Panc1 (cell line): ENCODE data around the gene PAPSS1. TPM values are rescaled to one million over a fixed set of nuclear protein-coding genes. Genes with fewer than 3 reads are reported as not detected.

ENCODE experiments used
- ATAC-seq: fragments of 200-7000 bp; cut with Tn5 transposase; 2 replicates; pipeline ENCODE4 v1.9.1; 2020; ENCODE audit warnings: mild to moderate bottlenecking, moderate library complexity
- BruUV-seq: library from RNA; stranded (reverse); fragments of 400-500 nt; replicated peaks from 2 replicates; lab custom pipeline; 2021; lab: Mats Ljungman, UMichigan
- CTCF ChIA-PET: fragments of 300-600 bp; sonication (Branson Sonifier 250); formaldehyde crosslinking; loops from one replicate; lab custom pipeline; 2022; ENCODE audit warnings: antibody characterized with exemption; lab: Charles Lee
- POLR2A ChIA-PET: fragments of 300-600 bp; sonication (Branson Sonifier 250); formaldehyde crosslinking; loops from one replicate; lab custom pipeline; 2022; ENCODE audit warnings: antibody characterized with exemption; lab: Charles Lee
- DNase-seq: peaks from one replicate; pipeline ENCODE4 v3.0.0-alpha.2; 2010; ENCODE audit warnings: low read depth, low spot score
- H3K27ac ChIP-seq: 2 replicates; pipeline ENCODE4 v1.5.1; 2011; ENCODE audit warnings: mild to moderate bottlenecking, low read length, inconsistent platforms
- H3K27me3 ChIP-seq: fragments of 200-500 bp; sonication (Bioruptor generic); 2 replicates; pipeline ENCODE4 v1.6.0; 2014; ENCODE audit warnings: low read length, inconsistent platforms; ENCODE audit not compliant: control insufficient read depth, insufficient read depth
- H3K36me3 ChIP-seq: fragments of 200-500 bp; sonication (Bioruptor generic); 2 replicates; pipeline ENCODE4 v1.5.1; 2014; ENCODE audit warnings: inconsistent platforms, mild to moderate bottlenecking, low read length, moderate library complexity; ENCODE audit not compliant: control insufficient read depth, insufficient read depth
- H3K4me1 ChIP-seq: 2 replicates; pipeline ENCODE4 v1.5.1; 2011; ENCODE audit warnings: inconsistent platforms, mild to moderate bottlenecking, low read length, moderate library complexity; ENCODE audit not compliant: control insufficient read depth, insufficient read depth
- H3K4me3 ChIP-seq, 2 experiments: 2 replicates each; pipeline ENCODE4 v1.5.1; 2011 to 2012; ENCODE audit warnings: low read depth in 2 of 2, low read length in 2 of 2, mild to moderate bottlenecking in 2 of 2, inconsistent platforms in 1 of 2, moderate library complexity in 1 of 2
- H3K9me3 ChIP-seq: fragments of 200-500 bp; sonication (Bioruptor generic); 2 replicates; pipeline ENCODE4 v1.5.1; 2014; ENCODE audit warnings: low read depth, mild to moderate bottlenecking, inconsistent platforms, low read length, moderate library complexity; ENCODE audit not compliant: control insufficient read depth, insufficient read depth
- CTCF ChIP-seq: fragments of 450-650 bp; IDR thresholded peaks from 2 replicates; pipeline ENCODE4 v1.5.1; 2017; ENCODE audit warnings: mild to moderate bottlenecking
- POLR2AphosphoS5 ChIP-seq: IDR thresholded peaks from 2 replicates; pipeline ENCODE4 v1.6.1; 2012; ENCODE audit warnings: mild to moderate bottlenecking, low read depth, low read length, moderate library complexity
- REST ChIP-seq, 2 experiments: IDR thresholded peaks; 2 replicates each; pipeline ENCODE4 v1.6.1; 2011 to 2012; ENCODE audit warnings: low read depth in 2 of 2, control low read depth in 1 of 2, low read length in 1 of 2, mild to moderate bottlenecking in 1 of 2, moderate library complexity in 1 of 2; ENCODE audit not compliant: insufficient read depth in 1 of 2
- SIN3A ChIP-seq: IDR thresholded peaks from 2 replicates; pipeline ENCODE4 v1.6.1; 2012; ENCODE audit warnings: low read depth, mild to moderate bottlenecking, low read length, moderate library complexity, borderline replicate concordance; ENCODE audit not compliant: insufficient read depth
- TCF7L2 ChIP-seq: IDR thresholded peaks from 2 replicates; pipeline ENCODE4 v1.6.1; 2011; ENCODE audit warnings: mild to moderate bottlenecking, low read depth, low read length, inconsistent platforms
- in situ Hi-C: cut with HindIII; loops from 2 replicates; pipeline ENCODE4 v1.10.0; 2016; ENCODE audit warnings: low sequenced_read_pairs, low pct_unique_long_range_greater_than_20kb
- intact Hi-C: fragments of 100-400 bp; cut with micrococcal nuclease; formaldehyde crosslinking; loops from one replicate; pipeline ENCODE4 v1.10.0; 2022; ENCODE audit not compliant: unreplicated experiment
- total RNA-seq: library from RNA; stranded (reverse); gene quantifications from one replicate; pipeline ENCODE4 v1.2.1, GENCODE V29; 2021; ENCODE audit not compliant: unreplicated experiment

PAPSS1 gene
- total RNA-seq, 1 experiment from 2014 or later: 28.1 TPM

- DNase-seq: no peak
- POLR2A ChIA-PET: no interaction called here
Measured at GRCh38 chr4:107737450-107737849, 17.4 kb upstream of the PAPSS1 start.

GRCh38 chr4:107736924-107737448 is 17.0 kb upstream of the PAPSS1 start:
- DNase-seq (no peak), ATAC-seq (peak; percentile 68; the same call in 1 of the 2 replicates)
- Histone ChIP-seq H3K9me3 (no peaks in the 10 kb centered on the region), H3K27ac (no peak overlapping the region), H3K4me1 (no peaks in the 10 kb centered on the region), H3K4me3 (no peak overlapping the region), H3K27me3 (no peaks in the 10 kb centered on the region), H3K36me3 (no peaks in the 10 kb centered on the region)
- CTCF ChIA-PET: no interaction called here
- BruUV-seq: no TSS peak
- intact Hi-C loops: no loop called here
- TF ChIP-seq TCF7L2 (no peak), CTCF (peak; percentile 81)
- POLR2A ChIA-PET: no interaction called here
- in situ Hi-C loops: no loop called here

More at GRCh38 chr4:107737450-107737849, 17.4 kb upstream of the PAPSS1 start:
- Histone ChIP-seq H3K27ac (no peak overlapping the region), H3K27me3 (no peaks in the 10 kb centered on the region), H3K36me3 (no peaks in the 10 kb centered on the region), H3K4me1 (no peaks in the 10 kb centered on the region), H3K9me3 (no peaks in the 10 kb centered on the region), H3K4me3 (no peak overlapping the region)
- in situ Hi-C loops: no loop called here
- ATAC-seq: no peak
- intact Hi-C loops: no loop called here
- CTCF ChIA-PET: no interaction called here
- TF ChIP-seq REST (IDR thresholded peaks at IDR 0.05; ENCODE audit: insufficient read depth in 1 of 2, low read depth in 2 of 2, low read length in 1 of 2): no peak
- no peak for TF ChIP-seq SIN3A
- TF ChIP-seq CTCF: no peak
- no peak for TF ChIP-seq POLR2AphosphoS5
- TF ChIP-seq TCF7L2: no peak
- no TSS peak for BruUV-seq
